ENCODE data around the gene ALX4. TPM values are rescaled to one million over a fixed set of nuclear protein-coding genes. Genes with fewer than 3 reads are reported as not detected.

The ALX4 gene
- total and polyA plus RNA-seq, 2 experiments from 2014 or later, result not detected

- TF ChIP-seq EZH2 (IDR thresholded peaks at IDR 0.05; ENCODE audit: low read depth, unreplicated experiment) (no peak), ZNF114 (CRISPR knock-in tag; IDR thresholded peaks at IDR 0.05) (no peak), NANOG (IDR thresholded peaks at IDR 0.05; ENCODE audit: borderline replicate concordance) (no peak), ZNF331 (CRISPR knock-in tag; IDR thresholded peaks at IDR 0.05; ENCODE audit: low read depth) (no peak), JUNB (IDR thresholded peaks at IDR 0.05; ENCODE audit: unreplicated experiment) (no peak), EZH2phosphoT487 (IDR thresholded peaks at IDR 0.05; ENCODE audit: unreplicated experiment) (no peak), REST (IDR thresholded peaks at IDR 0.05; ENCODE audit: unreplicated experiment) (no peak), ETS1 (IDR thresholded peaks at IDR 0.05) (no peak), STAT1 (IDR thresholded peaks at IDR 0.05; ENCODE audit: unreplicated experiment) (no peak)
These were observed 34.7 kb downstream of the ALX4 start (continued) for GRCh38 chr11:44275241-44275640.

- no peak for DNase-seq (ENCODE audit: low spot score)
- Mint-ChIP-seq H3K27me3 (ENCODE audit: insufficient read depth, low read depth, poor library complexity) (peaks cover 2% of the 10 kb centered on the region), H3K9me3 (no peaks in the 10 kb centered on the region), H3K36me3 (ENCODE audit: low read depth) (no peaks in the 10 kb centered on the region), H3K4me1 (no peaks in the 10 kb centered on the region; the same call in 2 of the 3 replicates), H3K4me3 (no peak overlapping the region), H3K27ac (no peak overlapping the region)
- H3K4me1 ChIP-seq (ENCODE audit: insufficient read depth), result no peaks in the 10 kb centered on the region
- H3K4me2 ChIP-seq, result no peak overlapping the region
- H3K4me3 ChIP-seq, result no peak overlapping the region
- H3K36me3 ChIP-seq (ENCODE audit: insufficient read depth), result no peaks in the 10 kb centered on the region
- H2AFZ ChIP-seq, result no peak overlapping the region
- no peaks in the 10 kb centered on the region for H4K20me1 ChIP-seq (replicated peaks; ENCODE audit: insufficient read depth)
- no peaks in the 10 kb centered on the region for H3K27me3 ChIP-seq (ENCODE audit: insufficient read depth)
- ATAC-seq, result no peak
- peaks cover 10% of the 10 kb centered on the region for H3K9me2 ChIP-seq (ENCODE audit: insufficient read depth)
- no peaks in the 10 kb centered on the region for H3F3A ChIP-seq (replicated peaks; ENCODE audit: low read depth)
- H3K27ac ChIP-seq (ENCODE audit: low read depth), result no peak overlapping the region
- no peaks in the 10 kb centered on the region for H3K79me2 ChIP-seq (replicated peaks; ENCODE audit: insufficient read depth)
- TF ChIP-seq ZNF462 (CRISPR knock-in tag; IDR thresholded peaks at IDR 0.05) (no peak), JUNB (IDR thresholded peaks at IDR 0.05; ENCODE audit: unreplicated experiment) (no peak), ZNF331 (CRISPR knock-in tag; IDR thresholded peaks at IDR 0.05; ENCODE audit: low read depth) (no peak), POLR2AphosphoS5 (IDR thresholded peaks at IDR 0.05; ENCODE audit: low read depth) (no peak), CTCF (conservative IDR thresholded peaks at IDR 0.05; ENCODE audit: low read depth in 2 of 2) (no peak), ETS1 (IDR thresholded peaks at IDR 0.05) (no peak), EZH2phosphoT487 (IDR thresholded peaks at IDR 0.05; ENCODE audit: unreplicated experiment) (no peak)
These were observed 35.5 kb downstream of the ALX4 start for GRCh38 chr11:44274404-44274803.

All from GM23338 (cell line).